Inflammatory macrophage (primary cell): ENCODE measurements around the gene TMEM183A.
"Not testable (repeated sequence)": the region's sequence is repeated elsewhere in the genome, so short reads cannot be mapped to it uniquely, and the experiment has no call there.

Experiments
- DNase-seq, 2 donors: peaks; one replicate each; pipeline ENCODE4 v3.0.0-alpha.2; 2020 to 2022
- total RNA-seq, 18 experiments: gene quantifications; one replicate each; lab custom pipeline; 2026; ENCODE audit warnings: mixed read lengths in 6 of 18, inconsistent platforms in 2 of 18; lab: John Stamatoyannopoulos, UW

TMEM183A gene, protein sequence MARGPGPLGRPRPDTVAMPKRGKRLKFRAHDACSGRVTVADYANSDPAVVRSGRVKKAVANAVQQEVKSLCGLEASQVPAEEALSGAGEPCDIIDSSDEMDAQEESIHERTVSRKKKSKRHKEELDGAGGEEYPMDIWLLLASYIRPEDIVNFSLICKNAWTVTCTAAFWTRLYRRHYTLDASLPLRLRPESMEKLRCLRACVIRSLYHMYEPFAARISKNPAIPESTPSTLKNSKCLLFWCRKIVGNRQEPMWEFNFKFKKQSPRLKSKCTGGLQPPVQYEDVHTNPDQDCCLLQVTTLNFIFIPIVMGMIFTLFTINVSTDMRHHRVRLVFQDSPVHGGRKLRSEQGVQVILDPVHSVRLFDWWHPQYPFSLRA
- total RNA-seq = 26.8 to 71.3 (median 55.4) reads per million in 18 experiments

- DNase-seq = peak; percentile 96 to 98
These were observed at the start of gene TMEM183A for GRCh38 chr1:203006948-203007871. Gene TMEM183A, plus strand, starts transcription at chr1:203007374. Its CDS starts 92 bp downstream, at chr1:203007466.

DNA sequence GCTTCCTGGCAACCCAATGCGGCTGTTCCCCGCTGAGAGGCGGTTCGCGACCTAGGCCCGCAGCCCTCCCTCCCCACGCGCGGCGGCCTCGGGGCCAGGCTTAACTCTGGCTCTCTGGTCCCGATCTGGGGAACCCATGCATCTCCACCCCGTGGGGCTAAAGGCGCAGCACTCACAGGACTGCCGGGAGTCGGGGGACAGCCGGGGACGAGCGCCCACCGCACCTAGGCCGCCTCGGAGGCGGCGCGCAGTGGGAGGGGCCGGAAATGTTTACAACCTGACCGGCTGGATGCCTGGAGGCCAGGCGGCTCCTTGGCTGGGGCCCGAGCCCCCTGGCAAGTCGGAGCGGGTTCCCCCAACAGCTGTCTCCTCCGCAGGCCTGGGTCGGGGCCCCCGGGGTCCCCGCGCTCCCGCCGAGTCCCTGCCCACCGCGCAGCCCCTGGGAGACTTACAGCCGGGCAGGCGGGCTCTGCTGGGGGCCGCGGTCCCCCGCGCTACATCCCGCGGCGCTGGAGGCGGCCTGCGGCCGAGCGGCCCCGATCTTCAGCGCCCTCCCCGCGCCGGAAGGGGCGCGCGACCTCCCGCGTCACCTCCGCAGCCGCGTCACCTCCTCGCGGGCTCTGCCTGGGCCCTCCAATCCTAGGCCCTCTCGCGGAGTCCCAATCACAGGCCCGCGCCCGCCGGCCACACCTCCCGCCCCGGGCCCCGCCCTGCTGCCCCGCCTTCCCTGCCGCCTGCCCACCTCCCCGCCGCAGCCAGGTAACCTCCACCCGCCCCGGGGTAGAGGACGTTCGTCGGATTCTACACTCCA, 49.2 kb upstream of the TMEM183A start, which contains the start of gene ADIPOR1:
Gene ADIPOR1, minus strand, starts transcription at position 580 of the 811 bp plus-strand sequence. CDS start 7,242 bp downstream, outside the sequence.
- DNase-seq = peak; percentile 86 to 91

GRCh38 chr1:202958544-202959275, 48.5 kb upstream of the TMEM183A start:
- no peak for DNase-seq

DNA sequence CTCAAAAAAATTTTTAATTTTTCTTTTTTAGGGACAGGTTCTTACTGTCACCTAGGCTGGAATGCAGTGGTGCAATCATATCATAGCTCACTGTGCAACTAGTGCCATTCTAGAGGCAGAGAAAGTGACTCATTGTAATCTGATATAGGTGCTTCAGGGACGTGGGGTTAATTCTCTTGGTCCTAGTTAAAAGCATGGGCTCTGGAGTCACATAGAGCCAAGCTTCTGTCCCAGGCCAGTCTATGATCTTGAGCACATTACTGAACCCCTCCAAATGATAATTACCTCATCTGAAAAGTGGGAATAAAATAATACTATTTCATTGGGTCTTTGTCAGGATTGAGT, 47.9 kb upstream of the TMEM183A start:
- no peak for DNase-seq

DNA sequence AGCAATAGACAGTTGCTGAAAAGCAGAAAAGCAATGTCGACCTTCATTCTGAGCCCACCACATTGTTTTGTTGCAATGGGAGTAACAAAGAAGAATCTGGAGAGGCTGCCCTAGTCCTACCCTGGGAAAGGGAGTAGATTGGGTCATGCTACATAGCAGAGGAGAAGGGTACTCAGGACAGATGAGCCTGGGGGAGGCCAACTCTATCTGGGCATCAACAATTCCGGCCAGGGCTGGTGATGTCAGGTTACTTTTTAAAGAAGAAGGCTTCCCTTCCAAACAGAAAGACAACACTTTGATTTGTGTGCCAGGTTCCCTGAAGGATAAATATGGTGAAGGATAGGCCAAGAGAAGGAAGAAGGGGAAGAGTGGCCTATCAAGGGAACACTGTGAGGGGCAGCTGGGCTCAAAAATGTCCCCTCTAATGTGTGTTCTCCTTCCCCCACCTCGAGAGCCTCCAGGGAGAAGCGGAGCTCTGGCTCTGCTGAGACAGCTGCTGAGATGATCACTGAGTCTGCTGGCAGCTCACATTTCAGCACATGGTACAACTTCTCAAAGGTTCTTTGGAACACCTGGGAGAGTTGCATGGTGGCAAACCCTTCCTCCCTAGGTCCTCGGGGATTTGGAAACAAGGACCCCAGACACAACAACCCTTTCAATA, 45.8 kb upstream of the TMEM183A start:
- no peak for DNase-seq

DNA sequence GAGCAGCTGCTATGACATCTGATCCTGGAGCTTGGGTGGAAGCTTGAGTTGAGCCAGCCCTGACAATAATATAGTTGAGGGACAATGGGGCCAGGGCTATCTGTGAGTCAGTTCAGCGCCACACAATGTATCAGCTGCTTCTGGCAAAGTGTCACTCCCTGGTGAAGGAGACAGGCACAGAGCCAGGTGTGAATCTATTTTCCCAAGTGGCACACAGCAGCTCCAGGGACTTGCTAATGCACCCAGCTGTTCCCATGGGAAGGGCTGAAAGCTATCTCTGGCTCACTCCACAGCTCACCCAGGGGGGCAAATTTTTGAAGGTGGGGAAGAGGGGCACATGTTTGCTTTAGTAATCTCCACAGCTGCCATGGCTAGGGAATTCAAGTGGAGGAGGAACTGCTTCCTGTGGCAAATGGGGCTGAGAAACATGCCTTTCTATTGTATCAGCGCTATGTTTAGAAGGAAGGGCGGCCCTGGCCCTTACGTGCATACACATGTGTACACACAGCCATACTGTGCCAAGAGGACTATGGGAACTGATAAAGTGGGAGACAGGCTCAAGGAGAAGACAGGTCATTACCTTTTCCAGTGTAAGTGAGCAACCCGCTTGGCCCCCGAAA, 42.3 kb upstream of the TMEM183A start:
- DNase-seq = no peak

- DNase-seq = no peak
These were observed 41.8 kb upstream of the TMEM183A start for GRCh38 chr1:202965422-202965821.

DNA sequence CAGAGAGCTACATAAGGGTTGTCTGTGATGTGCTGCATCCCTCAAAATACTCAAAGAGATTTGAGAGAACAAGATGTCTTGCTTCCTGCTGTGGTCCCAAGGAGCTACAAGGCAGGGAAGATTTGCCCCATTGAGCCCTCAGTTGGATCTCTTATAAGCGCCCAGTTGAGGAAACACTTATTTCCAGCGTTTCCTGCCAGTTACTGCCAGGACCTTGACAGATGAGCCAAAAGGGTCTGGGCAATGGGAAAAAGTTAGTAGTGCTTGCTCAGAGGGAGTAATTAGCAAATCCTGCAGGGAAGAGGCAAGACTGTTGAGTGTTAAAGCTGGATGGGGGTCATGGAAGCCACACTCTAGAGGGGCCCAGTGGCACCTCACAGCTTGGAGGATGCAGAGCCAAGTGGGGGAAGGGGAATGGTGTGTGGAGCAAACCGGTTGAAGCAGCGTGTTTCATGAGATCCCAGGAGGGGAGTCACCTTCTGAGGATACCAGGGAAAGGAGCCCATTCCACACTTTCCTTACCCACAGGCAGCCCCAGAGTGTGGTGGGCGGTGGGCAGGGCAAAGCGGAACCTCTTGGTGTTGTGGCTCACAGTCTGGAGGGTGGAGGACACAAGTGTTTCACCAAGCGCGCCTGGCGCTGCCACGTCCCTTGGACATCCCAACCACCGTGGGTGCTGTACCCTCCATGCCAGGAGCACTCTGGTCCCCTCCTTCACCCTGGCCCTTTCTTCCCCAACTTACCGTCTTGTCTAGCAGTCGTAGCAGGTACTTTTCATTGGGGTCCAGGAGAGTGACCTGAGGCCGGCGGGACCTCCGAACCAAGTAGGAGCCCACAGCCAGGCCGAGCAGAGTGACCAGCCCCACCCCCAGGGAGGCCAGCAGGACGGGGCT, 40.9 kb upstream of the TMEM183A start:
- DNase-seq = peak in 1 of 2 donors; percentile 54

- DNase-seq = peak; percentile 67 to 68
These were observed 39.4 kb upstream of the TMEM183A start for GRCh38 chr1:202967684-202968281.

- peak in 1 of 2 donors; percentile 11 for DNase-seq
These were observed 38.8 kb upstream of the TMEM183A start for GRCh38 chr1:202968351-202968750.

DNA sequence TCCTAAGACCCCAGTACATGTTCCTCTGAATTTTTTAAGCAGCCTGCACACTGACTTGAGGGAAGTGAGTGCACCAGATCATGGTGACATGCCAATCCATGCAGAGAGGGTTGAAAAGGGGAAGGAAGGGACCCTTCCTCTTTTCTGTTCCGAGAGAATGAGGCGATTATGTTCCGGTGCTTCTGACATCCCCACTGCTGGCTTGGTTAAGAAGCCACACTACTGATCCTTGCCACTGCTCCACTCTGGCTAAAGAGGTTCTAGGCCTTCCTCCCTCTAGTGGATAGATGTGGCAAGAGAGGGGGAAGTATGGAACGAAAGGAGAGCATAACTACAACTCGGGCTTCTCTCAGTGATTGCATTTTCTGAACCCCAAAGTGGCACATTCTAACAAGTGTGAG, 38.3 kb upstream of the TMEM183A start:
- DNase-seq = peak; percentile 95 to 98

GRCh38 chr1:202972046-202972445, 35.1 kb upstream of the TMEM183A start:
- DNase-seq = no peak

DNA sequence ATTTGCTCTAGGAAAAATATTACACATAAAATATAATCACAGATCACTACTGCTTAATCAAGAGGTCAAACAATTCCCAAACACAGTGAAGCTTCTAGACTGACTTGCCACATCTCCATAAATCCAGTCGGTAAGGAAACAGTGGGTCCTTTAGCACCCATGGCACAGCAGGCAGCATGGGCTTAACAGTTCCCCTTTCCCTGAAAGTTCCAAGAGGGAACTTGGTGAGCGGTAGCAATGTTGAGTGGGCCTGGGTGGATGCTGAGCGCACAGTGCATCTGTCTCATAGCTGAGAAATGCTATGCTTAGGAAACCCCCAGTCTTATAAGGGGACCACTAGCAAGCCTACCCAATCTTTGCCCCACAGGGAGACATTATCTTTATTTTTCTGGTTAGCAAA, 32.3 kb upstream of the TMEM183A start:
- DNase-seq = peak; percentile 21 to 26

DNA sequence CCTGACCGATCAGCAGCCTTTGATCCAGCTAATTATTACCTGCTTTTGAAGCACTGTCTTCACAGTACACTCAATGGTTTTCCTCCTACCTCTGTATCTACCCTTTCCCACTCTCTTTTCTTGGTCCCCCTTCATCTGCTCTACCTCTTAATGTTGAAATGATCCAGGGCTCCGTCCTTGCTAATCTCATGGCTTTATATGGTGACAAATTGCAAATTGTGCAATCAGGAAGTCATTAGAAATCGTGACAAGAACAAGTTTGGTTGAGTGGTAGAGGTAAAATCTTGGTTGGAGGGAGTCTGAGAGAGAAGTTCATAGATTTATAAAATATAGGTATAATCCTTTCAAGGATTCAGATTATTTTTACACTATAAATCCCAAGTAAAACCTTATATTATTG, 30.5 kb upstream of the TMEM183A start:
- peak; percentile 38 to 52 for DNase-seq

GRCh38 chr1:202979459-202979858, 27.7 kb upstream of the TMEM183A start:
- DNase-seq = no peak

- DNase-seq = no peak
These were observed 25.2 kb upstream of the TMEM183A start for GRCh38 chr1:202981939-202982338.

- peak; percentile 68 to 70 for DNase-seq
These were observed 24.3 kb upstream of the TMEM183A start for GRCh38 chr1:202982715-202983430.

DNA sequence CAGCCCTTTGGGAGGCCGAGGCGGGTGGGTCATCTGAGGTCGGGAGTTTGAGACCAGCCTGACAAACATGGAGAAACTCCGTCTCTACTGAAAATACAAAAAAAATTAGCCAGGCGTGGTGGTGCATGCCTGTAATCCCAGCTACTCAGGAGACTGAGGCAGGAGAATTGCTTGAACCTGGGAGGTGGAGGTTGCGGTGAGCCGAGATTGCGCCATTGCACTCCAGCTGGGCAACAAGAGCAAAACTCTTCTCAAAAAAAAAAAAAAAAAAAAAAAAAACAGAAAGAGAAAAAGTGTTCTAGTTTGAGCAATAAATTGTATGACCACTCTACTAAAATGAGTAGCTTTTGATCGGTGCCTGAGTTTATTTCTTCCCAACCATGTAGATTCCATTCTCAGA, 21.1 kb upstream of the TMEM183A start:
- DNase-seq = not testable (repeated sequence)
